ENCODE results near the gene TAF13.

DNA sequence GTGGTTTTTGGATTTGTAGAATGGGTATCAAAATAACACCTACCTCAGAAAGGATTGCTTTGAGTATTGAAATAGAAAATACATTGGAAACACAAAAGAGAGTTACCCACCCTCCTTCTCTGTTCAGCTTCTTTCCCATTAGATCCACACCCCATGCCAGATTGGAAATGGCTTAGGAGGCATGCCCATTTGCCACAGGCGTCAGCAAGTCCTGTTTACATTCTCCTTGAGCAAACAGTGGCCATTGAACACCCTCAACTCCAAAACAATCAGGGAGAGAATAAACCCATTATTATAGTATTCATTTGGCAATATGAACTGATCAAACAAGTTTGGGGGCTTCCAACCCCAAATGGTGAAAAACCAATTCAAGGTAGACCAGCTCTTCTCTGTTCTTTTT lies 40.5 kb upstream of the TAF13 start:
- TF ChIP-seq, protein P1, sequence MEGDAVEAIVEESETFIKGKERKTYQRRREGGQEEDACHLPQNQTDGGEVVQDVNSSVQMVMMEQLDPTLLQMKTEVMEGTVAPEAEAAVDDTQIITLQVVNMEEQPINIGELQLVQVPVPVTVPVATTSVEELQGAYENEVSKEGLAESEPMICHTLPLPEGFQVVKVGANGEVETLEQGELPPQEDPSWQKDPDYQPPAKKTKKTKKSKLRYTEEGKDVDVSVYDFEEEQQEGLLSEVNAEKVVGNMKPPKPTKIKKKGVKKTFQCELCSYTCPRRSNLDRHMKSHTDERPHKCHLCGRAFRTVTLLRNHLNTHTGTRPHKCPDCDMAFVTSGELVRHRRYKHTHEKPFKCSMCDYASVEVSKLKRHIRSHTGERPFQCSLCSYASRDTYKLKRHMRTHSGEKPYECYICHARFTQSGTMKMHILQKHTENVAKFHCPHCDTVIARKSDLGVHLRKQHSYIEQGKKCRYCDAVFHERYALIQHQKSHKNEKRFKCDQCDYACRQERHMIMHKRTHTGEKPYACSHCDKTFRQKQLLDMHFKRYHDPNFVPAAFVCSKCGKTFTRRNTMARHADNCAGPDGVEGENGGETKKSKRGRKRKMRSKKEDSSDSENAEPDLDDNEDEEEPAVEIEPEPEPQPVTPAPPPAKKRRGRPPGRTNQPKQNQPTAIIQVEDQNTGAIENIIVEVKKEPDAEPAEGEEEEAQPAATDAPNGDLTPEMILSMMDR (IDR thresholded peaks at IDR 0.05; ENCODE audit: poor library complexity), result no peak
- no peak for TF ChIP-seq EZH2phosphoT487 (IDR thresholded peaks at IDR 0.05; ENCODE audit: low read depth, severe bottlenecking, unreplicated experiment)

Data from hepatocyte (in vitro differentiated cells).